NK-92 (cell line): ENCODE results near the gene ENTPD1.
"Not testable (repeated sequence)": the region's sequence is repeated elsewhere in the genome, so short reads cannot be mapped to it uniquely, and the experiment has no call there.

Experiments
- DNase-seq: peaks from one replicate; lab custom pipeline; 2025; ENCODE audit not compliant: unreplicated experiment; lab: John Stamatoyannopoulos, UW

Gene ENTPD1

DNA sequence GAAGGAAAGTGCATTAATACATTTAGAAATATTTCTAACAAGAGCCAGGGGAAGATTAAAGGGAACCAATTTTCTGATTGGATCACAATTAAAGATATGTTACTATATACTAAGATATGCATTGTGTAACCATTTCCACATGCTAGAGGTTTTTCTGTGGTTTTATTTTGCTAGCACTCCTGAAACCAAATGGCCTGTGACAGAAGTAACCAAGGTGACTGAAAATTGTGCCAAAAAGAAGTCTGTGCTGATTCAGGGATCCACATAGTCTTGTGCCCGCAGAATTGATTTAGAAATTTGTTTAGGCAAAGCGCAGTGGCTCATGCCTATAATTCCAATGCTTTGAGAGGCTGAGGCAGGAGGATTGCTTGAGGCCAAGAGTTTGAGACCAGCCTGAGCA, 153.6 kb downstream of the ENTPD1 start:
- no peak for DNase-seq

DNA sequence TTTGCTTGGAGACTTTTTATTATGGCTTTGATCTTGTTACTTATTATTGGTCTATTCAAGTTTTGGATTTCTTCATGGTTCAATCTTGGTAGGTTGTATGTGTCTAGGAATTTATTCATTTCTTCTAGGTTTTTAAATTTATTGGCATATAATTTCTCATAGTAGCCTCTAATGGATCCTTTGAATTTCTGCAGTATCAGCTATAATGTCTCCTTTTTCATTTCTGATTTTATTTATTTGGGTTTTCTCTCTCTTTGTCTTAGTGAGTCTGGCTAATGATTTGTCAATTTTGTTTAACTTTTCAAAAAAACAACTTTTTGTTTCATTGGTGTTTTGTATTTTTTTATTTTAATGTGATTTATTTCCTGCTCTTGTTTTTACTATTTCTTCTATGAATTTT, 160.1 kb downstream of the ENTPD1 start:
- not testable (repeated sequence) for DNase-seq
